ENCODE measurements around the gene DENND2D.

The DENND2D gene, protein sequence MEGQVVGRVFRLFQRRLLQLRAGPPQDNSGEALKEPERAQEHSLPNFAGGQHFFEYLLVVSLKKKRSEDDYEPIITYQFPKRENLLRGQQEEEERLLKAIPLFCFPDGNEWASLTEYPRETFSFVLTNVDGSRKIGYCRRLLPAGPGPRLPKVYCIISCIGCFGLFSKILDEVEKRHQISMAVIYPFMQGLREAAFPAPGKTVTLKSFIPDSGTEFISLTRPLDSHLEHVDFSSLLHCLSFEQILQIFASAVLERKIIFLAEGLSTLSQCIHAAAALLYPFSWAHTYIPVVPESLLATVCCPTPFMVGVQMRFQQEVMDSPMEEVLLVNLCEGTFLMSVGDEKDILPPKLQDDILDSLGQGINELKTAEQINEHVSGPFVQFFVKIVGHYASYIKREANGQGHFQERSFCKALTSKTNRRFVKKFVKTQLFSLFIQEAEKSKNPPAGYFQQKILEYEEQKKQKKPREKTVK

GRCh38 chr1:111199881-111200801 lies at the start of gene DENND2D:
TSS of gene DENND2D (minus strand) at chr1:111200646. CDS start at chr1:111200459, 187 bp downstream.
- no peak for DNase-seq

- no peak for DNase-seq
Measured at GRCh38 chr1:111249960-111250359, 49.5 kb upstream of the DENND2D start.

GRCh38 chr1:111247125-111247838 lies 46.8 kb upstream of the DENND2D start:
- no peak for DNase-seq

DNA sequence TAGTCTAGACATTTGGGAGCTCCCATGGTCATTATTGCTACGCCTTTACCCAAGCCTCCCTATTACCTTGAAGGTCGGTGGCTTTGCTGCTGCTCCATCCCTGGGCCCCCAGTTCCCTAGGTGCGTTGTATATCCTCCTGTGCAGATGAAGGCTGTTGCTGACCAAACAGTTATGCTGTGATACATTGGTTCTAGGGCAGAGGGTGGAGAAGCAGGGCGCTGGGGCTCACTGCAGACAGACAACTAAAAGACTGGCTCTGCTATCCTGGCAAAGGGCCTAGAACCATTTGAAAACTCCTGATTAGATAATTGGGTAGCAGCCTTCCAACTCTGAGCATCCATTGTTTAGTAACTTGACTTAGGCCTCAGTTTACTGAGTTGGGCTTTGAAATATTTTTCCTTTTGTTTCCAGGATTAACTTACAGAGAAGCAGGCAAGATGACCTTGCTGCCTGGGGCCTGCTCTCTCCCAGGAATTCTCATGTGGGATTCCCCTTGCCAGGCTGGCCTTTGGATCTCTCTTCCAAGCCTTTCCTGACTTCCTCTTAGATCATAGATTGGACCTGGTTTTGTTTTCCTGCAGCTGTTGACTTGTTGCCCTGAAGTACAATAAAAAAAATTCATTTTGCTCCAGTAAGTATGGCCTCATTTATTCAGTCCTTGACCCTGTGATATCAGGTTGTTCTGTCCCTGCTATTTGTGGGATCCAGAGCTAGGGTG lies 42.5 kb upstream of the DENND2D start:
- no peak for DNase-seq

- no peak for DNase-seq
Measured at GRCh38 chr1:111241797-111242196, 41.4 kb upstream of the DENND2D start.

- no peak for DNase-seq
Measured at GRCh38 chr1:111238056-111238795, 37.8 kb upstream of the DENND2D start.

GRCh38 chr1:111236806-111237205 lies 36.4 kb upstream of the DENND2D start:
- no peak for DNase-seq

DNA sequence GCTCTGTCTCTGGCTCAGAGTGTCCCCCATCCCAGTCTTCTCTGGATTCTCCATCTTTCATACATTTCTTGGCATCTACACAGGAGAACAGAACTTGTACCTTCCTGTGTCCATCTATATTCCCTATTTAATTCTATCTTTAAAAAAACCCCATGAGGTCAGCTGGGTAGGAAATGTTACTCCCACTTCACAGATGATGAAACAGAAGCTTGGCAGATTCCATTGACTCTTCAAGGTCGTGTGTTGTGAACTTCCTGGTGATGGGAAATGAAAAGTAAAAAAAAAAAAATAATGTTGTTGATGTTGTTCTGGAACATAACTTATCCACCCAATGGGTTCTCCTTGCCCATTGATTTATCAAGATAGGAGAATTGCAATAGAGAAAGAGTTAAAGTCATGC lies 35.9 kb upstream of the DENND2D start:
- DNase-seq = no peak

- DNase-seq = no peak
Measured at GRCh38 chr1:111234866-111235265, 34.4 kb upstream of the DENND2D start.

DNA sequence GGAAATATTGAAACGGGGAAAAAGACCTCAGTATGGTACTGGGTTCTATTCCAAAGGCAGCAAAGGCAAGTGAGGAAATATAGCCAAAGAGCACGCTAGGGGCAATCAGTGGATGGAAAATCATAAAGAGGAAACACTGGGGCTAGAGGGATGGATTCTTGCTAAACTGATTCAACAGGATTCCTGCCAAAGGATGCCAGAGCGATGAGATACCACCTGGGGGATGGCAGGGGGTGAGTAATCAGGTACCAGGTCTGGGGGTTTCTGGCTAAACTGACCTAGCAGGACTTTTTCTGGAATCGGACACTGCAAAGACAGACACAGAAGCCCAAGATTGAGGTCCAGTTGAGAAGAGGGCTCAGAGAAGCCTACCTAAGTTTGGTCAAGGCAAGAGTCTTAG lies 33.8 kb upstream of the DENND2D start:
- DNase-seq = no peak

DNA sequence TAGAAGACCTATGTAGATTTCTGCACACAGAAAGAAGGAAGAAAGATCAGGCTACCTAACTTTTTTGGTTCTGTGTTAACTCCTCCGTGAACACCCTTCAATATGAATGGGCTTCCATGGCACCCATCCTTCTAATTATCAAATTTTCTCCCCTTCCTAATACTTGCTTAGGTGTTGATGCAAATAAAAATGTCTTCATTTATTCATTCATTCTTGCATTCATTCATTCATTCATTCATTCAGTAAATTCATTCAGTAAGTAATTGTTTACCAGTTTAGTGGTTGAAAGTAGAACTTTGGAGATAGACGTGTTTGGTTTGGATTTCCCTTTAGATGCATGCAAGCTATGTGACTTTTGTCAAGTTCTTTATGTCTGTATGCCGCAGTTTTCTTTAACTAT lies 31.7 kb upstream of the DENND2D start:
- DNase-seq = no peak

GRCh38 chr1:111228748-111229126 lies 28.3 kb upstream of the DENND2D start:
- no peak for DNase-seq

DNA sequence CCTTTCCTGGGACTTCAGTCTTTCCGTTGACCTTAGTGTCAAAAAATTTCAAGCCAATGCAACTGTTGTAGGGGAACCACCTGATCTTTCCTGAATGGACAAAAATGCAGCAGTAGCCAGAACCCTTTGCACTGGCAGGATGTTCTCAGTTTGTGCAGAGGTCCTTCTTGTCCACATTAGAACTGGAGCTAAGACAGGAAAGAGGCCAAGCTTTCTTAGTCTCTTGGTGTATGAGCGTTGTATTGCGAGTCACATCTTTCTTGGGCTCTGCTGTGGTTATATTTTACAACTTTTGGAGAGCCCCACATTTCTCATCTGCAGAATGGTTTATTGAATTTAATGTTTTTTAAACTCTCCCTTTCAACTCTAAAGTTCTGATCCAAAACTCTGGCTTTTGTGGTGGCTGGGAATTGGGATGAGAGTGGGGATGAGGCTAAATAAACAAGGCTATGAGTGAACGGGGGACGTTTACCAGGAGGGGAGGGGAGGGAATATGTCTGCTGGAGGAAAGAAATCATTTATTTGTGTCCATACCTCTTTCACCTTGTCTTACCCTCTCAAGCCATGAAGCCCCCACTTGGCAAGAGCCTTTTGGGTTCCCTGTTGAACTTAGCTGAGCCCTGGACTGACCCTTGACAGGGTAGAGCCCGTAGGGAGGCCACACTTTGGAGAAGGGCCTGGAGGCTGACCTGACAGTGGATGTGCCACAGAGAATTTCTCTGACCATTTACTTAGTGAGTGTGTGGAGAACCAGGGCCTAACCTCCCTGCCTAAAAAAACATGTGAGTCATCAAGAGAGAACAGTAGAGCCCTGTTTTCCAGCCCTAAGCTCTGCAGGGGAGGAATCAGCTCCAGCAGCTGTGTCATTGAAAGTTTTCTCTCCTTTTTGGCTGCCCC lies 27.7 kb upstream of the DENND2D start:
- no peak for DNase-seq

DNA sequence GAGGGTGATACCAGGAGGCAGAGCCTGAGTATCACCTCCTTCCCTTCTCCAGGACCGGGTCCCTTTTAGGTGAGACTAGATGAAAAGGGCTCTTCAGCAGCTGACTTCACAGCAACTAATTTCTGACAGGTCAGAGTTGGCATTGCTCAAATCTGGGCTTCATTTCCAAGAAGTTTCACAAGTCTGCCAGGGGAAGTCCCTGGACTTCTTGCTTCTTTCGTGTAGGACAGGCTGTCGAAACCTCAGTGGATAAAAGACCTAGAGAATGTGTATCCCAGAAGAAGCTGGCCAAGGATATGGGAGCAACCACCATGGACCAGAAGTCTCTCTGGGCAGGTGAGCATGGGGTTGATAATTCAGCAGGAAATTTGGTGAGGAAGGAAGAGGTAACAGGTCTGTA lies 27.0 kb upstream of the DENND2D start, which contains the start of gene CHI3L2:
TSS of gene CHI3L2 (plus strand) at position 280 of the 400 bp plus-strand sequence. CDS start at position 297, 17 bp downstream.
- DNase-seq = no peak

GRCh38 chr1:111225717-111226400 lies 25.4 kb upstream of the DENND2D start:
- no peak for DNase-seq

DNA sequence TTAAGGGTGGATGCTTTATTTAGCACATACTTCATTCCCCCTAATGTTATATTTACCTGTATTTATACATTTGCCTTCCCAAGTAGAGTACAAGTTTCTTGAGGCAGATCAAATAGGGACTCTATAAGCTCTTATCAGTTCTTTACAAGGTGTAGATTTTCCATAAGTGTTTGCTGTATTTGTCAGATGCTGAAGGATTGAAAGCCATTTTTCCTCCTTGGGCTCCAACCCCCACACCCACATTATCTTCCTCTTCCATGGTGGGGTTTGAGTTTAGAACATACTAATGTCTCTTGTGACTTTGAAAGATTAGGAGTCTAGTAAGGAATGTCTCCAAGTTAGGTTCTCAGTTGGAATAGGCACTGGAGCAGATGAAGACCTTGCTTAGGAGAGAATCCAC lies 24.6 kb upstream of the DENND2D start:
- no peak for DNase-seq

DNA sequence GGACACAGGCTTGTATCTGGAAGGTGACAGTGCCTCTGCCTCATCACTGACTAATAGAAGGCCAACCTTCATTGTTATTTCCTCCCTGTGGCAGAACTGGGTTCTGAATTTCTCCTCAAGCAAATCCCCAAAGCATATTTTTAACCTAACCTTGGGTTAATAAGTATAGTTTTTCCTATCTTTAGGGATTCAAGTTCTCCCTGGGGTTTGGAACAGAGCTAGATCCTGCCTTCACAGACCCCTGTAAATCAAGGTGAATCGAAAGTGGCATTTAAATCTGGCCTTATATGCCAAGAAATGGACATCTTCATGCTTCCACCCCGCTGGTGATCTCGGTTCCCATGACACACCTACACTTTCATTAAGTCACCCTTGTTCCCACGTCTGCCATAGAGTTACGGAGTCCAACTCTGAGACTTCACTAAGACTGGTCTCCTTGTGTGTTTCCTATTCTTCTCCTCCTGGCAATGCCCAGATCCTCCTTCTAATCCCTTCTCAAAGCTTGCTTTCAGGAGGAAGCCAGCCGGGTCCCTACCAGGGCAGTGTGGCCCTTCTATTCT lies 22.8 kb upstream of the DENND2D start:
- DNase-seq = no peak

GRCh38 chr1:111222308-111223125 lies 22.1 kb upstream of the DENND2D start:
- DNase-seq = peak; percentile 19 to 34
